ENCODE results near the gene RAB8B.

GRCh38 chr15:63223463-63223862, 34.1 kb downstream of the RAB8B start:
- TF ChIP-seq TARDBP (IDR thresholded peaks at IDR 0.05): no peak
- no peak for TF ChIP-seq BCLAF1 (IDR thresholded peaks at IDR 0.05; ENCODE audit: borderline replicate concordance in 1 of 2, control insufficient read depth in 1 of 2, low read depth in 2 of 2, low read length in 1 of 2)
- no peak for TF ChIP-seq POLR2A (conservative IDR thresholded peaks at IDR 0.05)
